ENCODE results near the gene MRPL14.

Gene MRPL14

DNA sequence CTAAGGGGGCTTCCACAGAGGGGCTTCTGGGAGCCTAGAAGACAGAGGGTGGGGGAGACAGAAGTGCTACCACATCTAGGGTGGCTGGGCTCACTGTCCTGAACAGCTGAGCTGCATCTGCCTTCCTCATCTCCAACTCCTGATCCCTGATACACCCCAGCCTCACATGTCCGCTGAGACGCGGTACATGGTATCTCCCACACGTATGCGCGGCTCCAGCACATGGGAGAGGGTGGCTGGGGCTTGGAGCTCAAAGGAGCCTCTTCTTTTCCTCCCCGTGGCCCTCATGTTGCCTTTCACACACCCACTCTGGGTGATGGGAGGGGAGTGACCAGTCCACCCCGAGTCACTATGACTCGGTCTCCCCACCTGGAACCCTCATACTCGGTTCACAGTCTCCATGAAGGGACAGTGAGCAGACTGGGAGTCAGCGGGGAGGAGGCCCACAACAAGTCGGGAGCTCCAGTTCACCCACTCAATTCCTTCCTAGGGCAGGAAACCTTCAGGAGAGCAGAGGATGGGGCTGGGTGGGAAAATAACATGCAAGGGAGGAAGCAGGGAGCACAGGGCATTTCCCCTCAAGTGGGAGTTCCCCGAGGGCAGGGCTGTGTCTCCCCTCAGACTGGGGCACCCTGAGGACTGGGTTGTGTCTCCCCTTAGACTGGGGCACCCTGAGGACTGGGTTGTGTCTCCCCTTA lies 61.7 kb downstream of the MRPL14 start:
- DNase-seq (ENCODE audit: extremely low read depth, insufficient read length) = no peak
- Histone ChIP-seq H3K4me3 (replicated peaks; ENCODE audit: low read depth, low read length) (no peak overlapping the region), H3K27me3 (replicated peaks; ENCODE audit: control insufficient read depth, insufficient read depth, low read length) (no peaks in the 10 kb centered on the region), H3K36me3 (ENCODE audit: control insufficient read depth, insufficient read depth, low read length) (no peaks in the 10 kb centered on the region)
- TF ChIP-seq, protein P1, sequence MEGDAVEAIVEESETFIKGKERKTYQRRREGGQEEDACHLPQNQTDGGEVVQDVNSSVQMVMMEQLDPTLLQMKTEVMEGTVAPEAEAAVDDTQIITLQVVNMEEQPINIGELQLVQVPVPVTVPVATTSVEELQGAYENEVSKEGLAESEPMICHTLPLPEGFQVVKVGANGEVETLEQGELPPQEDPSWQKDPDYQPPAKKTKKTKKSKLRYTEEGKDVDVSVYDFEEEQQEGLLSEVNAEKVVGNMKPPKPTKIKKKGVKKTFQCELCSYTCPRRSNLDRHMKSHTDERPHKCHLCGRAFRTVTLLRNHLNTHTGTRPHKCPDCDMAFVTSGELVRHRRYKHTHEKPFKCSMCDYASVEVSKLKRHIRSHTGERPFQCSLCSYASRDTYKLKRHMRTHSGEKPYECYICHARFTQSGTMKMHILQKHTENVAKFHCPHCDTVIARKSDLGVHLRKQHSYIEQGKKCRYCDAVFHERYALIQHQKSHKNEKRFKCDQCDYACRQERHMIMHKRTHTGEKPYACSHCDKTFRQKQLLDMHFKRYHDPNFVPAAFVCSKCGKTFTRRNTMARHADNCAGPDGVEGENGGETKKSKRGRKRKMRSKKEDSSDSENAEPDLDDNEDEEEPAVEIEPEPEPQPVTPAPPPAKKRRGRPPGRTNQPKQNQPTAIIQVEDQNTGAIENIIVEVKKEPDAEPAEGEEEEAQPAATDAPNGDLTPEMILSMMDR (IDR thresholded peaks at IDR 0.05; ENCODE audit: insufficient read depth, low read length, poor library complexity, severe bottlenecking) = no peak

DNA sequence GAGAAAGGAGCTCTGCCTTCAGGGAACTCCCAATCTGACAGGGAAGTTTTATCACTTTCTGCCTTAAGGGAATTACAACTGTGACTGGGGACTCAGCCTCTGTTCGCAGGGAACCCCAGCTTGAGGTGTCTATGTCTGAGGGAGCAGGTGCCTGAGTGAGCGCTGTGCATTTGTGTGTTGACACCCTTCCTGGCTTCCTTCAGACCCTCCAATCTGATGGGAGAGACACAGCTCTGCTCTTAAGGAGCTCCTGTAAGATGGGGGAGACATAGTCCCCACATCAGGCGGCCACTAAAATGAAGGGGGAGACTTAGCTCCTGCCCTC lies 62.3 kb downstream of the MRPL14 start:
- H3K27me3 ChIP-seq (replicated peaks; ENCODE audit: control insufficient read depth, insufficient read depth, low read length) = no peaks in the 10 kb centered on the region
- no peak overlapping the region for H3K4me3 ChIP-seq (replicated peaks; ENCODE audit: low read depth, low read length)
- TF ChIP-seq, protein P1 (IDR thresholded peaks at IDR 0.05; ENCODE audit: insufficient read depth, low read length, poor library complexity, severe bottlenecking) = no peak
- H3K36me3 ChIP-seq (ENCODE audit: control insufficient read depth, insufficient read depth, low read length) = no peaks in the 10 kb centered on the region
- DNase-seq (ENCODE audit: extremely low read depth, insufficient read length) = no peak

DNA sequence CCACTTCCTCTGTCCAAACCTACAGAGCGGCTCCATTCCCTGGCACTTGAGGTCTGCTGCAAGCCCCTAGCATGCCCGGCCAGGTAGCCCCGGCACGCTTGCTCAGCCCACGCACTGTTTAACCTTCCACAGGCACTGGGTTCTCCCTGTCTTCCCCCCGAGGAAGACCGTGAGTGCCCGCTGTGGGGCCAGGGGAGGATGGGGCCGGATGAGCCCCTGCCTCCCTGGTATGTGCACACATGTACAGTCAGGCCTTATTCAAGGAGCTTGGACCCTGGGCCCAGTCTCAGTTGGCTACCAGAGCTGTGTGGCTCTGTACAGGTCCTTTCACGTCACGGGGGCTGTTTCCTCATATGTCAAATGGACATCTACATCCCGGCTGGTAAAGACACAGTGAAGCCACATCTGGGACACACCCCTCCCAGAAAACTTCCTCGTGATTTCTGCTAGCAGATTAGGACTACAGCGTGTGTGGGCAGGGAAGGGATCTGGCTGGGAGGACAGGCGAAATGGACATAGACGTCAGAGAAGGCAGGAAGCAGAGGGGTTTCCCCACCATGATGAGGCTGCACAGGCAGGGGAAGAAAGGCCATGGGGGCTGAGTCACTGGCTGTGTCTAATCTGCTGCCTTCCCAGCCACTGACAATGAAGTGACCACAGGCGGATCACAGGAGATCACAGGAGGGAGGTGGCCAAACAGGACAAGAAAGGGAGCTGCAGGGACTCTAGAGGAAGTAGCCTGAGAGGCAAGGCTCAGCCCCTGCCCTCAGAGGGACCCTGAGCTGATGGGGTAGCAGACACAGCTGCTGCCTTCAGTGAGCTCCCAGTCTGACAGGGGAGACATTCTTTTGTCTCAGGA lies 62.9 kb downstream of the MRPL14 start:
- DNase-seq (ENCODE audit: extremely low read depth, insufficient read length) = no peak
- Histone ChIP-seq H3K4me3 (replicated peaks; ENCODE audit: low read depth, low read length) (no peak overlapping the region), H3K27me3 (replicated peaks; ENCODE audit: control insufficient read depth, insufficient read depth, low read length) (no peaks in the 10 kb centered on the region), H3K36me3 (ENCODE audit: control insufficient read depth, insufficient read depth, low read length) (no peaks in the 10 kb centered on the region)
- TF ChIP-seq, protein P1 (IDR thresholded peaks at IDR 0.05; ENCODE audit: insufficient read depth, low read length, poor library complexity, severe bottlenecking) = no peak

DNA sequence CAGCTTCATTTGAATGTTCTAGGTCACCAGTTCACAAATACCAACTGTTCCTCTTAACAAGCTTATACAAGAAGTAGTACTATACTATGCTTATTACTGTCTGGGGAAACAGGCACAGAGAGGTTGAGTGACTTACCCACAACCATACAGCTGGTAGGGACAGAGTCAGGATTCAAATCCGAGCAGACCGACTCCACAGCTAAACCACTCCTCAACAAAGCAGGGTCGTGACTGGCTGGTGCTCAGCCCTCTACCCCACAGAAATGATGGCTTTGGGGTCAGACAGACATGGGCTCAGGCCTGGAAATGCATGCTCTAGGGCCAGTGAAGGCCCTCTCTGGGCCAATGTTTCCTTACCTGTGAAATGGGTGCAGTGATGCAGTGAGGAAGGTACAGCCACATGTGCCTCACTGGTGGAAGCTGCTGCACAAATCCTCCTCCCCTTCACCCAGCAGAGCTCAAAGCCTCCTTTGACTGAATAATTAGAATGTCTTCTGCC lies 63.6 kb downstream of the MRPL14 start:
- TF ChIP-seq, protein P1 (IDR thresholded peaks at IDR 0.05; ENCODE audit: insufficient read depth, low read length, poor library complexity, severe bottlenecking) = no peak

More for the DNA sequence above, 63.6 kb downstream of the MRPL14 start:
- Histone ChIP-seq H3K27me3 (replicated peaks; ENCODE audit: control insufficient read depth, insufficient read depth, low read length) (no peaks in the 10 kb centered on the region), H3K4me3 (replicated peaks; ENCODE audit: low read depth, low read length) (no peak overlapping the region), H3K36me3 (ENCODE audit: control insufficient read depth, insufficient read depth, low read length) (no peaks in the 10 kb centered on the region)
- no peak for DNase-seq (ENCODE audit: extremely low read depth, insufficient read length)

Measured in GM06990 (cell line).